ENCODE data around the gene SLC25A45.
A peak's percentile ranks its signal among the peaks of the same experiment; 100 is the strongest.
"Not testable (repeated sequence)": the region's sequence is repeated elsewhere in the genome, so short reads cannot be mapped to it uniquely, and the experiment has no call there.

Gene SLC25A45

DNA sequence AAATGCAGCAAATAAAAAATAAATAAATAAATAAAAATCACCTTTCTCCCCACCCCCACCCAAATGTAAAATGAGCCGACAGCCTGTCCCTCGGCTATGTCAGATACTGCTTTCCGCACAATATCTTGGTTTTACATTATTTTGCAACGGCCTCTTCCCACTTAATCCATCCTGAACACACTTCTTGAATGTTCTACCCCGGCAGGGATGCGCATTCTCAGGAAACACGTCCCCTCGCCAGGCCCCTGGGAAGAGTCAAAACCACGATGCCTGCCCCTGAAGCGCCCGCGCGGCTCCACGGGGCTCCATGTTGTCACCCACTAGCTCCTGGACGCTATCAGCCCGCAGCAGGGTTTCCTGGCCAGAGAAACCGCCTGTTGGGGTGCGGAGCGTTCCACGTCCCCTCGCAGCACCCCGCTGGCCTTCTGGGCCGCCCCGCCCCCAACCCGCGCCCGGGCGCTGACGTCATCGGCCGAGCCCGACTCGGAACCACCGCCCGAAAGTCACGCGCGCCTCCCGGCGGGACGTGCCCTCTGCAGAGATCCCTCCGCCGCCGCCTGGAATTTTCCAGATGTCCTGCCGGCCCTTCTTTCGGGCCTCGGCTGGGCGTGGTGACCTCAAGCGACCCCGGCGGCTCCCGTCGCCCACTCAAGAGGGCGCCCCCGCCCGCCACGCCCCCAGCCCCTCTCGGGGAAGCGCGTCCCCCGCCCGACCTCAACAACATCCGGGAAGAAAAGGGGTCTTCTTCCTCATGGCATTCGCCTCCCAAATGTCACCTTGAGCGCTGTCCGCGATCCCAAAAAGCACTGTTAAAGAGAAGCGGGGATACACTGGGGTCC lies 39.6 kb upstream of the SLC25A45 start:
- peak; percentile 92 for DNase-seq (ENCODE audit: low spot score)

DNA sequence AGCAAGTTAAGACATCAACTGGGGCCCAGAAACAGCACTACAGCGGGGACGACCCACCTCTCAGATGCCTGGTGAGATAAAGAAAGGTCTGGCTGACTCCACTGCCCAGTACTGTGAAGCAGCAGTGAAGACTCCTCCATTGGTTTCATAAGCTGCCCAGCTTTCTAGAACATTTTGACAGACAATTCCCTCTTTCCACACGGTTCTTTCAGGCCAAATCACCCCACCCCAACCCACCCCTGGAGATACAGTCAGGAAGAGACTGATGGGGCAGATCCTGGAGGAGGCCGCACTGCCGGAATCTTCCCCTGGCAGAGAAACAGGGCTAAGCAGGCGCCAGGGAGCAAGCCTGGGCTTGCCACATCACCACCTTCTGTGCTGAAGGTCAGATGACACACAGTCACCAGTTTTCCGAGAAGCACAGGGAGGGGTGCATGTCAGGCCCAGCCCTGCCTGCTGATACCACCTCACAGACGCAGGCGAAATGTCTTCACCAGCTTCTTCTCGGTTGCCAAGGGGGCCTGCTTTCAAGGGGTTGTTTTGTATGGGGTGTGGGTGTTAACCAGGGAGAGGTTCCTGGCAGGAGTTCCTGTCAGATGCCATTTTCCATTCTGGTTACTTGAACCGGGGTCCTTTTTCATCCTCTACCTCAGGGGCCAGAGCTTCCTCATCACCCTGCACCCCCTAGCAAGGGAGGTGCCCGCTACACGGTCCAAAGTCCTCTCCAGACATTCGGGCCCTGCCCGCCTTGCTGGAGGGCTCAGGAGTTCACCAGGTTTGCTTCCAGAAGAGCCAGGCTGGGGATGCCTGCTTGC lies 38.7 kb upstream of the SLC25A45 start:
- peak; percentile 88 for DNase-seq (ENCODE audit: low spot score)

DNA sequence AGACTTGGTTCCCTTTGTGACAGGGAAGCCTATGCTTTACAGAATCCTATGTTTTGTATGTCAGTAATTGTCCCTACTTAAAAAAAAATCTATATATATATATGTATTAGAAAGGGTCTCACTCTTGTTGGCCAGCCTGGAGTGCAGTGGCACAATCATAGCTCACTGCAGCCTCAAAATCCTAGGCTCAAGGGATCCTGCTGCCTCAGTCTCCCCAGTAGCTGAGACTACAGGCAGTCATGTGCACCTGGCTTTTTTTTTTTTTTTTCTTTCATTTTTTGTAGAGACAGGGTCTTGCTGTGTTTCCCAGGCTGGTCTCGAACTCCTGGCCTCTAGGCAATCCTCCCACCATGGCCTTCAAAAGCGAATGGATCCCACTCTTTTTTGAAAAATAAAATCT lies 38.1 kb upstream of the SLC25A45 start:
- DNase-seq (ENCODE audit: low spot score) = no peak

DNA sequence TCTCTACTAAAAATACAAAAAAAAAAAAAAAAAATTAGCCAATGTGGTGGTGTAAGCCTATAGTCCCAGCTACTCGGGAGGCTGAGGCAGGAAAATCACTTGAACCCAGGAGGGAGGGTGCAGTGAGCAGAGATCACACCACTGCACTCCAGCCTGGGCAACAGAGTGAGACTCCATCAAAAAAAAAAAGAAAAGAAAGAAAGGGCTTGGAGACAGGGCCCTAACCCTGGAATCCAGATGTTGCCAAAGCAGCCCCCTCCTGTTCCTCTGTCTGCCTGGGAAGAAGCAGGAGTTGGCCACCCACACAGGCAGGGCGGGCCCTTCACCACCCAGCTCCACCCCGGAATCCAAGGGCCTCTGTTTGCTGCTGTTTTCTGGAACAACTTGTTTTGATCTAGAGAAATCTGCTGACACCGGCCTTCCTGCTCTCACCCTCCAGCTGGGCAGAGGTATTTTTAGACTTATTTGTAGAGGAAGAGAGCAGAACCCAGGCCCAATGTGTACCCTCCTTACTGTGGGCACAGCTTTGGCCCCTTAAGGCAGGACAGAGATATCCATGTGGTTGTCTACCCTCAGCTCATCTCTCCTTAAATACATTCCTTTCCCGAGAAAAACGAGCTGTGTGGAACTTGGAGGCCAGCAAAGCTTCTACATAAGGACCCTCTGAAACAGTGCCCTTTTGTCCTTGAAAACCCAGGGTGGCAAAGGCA lies 37.5 kb upstream of the SLC25A45 start:
- peak; percentile 88 for DNase-seq (ENCODE audit: low spot score)

DNA sequence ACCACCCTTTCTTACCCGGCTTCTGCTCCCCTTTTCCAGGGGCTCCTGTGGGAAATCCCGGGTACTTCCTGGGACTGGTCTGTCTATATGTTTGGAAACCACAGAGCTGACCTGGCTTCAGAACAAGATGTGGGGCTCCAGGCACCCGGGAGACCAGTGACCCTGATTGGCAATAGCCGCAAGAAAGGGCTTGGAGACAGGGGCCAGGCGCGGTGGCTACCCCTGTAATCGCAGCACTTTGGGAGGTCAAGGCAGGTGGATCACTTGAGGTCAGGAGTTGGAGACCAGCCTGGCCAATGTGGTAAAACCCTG lies 37.0 kb upstream of the SLC25A45 start:
- no peak for DNase-seq (ENCODE audit: low spot score)

DNA sequence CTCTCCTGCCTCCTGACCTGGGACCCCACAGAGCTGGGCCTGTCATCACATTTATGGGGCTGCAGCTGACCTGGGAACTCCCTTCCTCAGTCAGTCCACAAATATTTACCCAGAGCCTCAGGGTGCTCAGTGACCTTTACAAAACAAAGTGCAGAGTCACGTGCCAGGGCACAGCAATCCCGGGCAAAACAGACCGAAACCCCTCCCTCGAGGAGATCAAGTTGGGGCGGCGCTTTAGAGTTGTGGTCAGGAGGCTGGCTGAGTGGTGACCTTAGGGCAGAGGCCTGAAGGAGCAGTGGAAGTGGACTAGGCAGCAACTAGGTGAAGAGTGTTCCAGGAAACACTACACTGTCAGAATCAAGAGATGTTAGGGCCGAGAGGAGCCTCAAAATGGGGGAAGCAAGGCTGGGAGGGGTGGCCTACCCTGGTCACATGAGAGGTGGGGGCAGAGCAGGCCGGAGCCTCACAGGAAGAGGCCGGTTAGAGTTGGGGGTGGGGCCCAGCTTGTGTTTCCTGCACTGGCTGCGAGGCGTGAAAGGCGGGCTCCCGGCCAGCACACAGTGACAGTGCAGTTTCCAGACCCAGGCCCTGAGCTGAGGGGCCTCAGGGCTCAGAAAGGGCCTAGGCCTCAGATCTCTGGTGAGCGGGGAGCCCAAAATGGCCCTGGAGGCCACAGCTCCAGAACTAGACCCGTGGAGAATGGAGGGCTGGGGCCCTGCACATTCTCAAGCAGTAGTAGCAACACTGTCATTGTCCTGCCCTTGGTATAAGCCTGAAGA lies 36.4 kb upstream of the SLC25A45 start:
- DNase-seq (ENCODE audit: low spot score) = peak; percentile 89

DNA sequence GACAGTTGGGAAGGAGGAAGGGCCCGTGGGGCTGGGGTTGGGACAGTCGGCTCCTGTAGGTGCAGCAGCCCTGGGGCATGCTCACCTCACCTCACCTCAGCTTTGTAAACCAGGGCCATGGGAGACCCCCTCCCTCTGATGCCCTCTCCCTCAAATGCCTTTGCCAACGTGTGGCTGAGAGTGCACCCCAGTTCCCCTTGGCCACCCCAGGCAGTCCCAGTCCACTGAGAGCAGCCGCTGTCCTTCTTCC lies 35.9 kb upstream of the SLC25A45 start:
- DNase-seq (ENCODE audit: low spot score) = no peak

DNA sequence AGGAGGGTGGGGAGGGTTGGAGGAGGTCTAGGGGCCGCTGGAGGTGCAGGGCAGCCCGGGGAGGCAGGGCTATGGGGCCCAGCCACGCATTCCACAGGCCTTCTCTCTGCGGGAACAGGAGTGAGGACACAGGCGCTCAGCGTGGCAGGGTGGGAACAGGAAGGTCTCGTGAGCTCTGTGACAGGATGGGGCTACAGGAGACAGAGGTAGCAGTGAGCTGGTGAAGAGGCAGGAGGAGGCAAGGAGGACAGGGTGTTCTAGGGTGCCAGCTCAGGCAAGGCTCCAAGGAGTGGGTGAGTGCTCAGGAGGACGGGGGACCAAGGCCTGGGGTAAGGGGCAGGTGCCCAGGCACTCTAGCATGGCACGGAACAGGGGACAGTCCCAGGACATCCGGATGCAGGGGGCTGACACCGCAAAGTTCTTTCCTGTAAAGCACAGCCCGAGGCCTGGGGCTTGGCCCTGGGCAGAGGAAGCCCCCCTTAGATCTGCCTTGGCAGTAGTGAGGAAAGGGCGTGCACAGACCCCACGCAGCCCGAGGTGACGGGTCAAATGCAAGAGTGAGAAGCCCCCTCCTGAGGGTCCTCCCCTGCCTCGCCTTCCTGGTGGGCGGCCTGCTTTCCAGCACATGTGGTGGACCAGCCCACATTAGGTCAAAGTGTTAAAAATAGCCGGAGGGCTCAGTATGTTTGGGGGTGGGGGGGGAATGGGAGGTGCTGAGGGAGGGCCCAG lies 35.4 kb upstream of the SLC25A45 start:
- peak; percentile 63 for DNase-seq (ENCODE audit: low spot score)

DNA sequence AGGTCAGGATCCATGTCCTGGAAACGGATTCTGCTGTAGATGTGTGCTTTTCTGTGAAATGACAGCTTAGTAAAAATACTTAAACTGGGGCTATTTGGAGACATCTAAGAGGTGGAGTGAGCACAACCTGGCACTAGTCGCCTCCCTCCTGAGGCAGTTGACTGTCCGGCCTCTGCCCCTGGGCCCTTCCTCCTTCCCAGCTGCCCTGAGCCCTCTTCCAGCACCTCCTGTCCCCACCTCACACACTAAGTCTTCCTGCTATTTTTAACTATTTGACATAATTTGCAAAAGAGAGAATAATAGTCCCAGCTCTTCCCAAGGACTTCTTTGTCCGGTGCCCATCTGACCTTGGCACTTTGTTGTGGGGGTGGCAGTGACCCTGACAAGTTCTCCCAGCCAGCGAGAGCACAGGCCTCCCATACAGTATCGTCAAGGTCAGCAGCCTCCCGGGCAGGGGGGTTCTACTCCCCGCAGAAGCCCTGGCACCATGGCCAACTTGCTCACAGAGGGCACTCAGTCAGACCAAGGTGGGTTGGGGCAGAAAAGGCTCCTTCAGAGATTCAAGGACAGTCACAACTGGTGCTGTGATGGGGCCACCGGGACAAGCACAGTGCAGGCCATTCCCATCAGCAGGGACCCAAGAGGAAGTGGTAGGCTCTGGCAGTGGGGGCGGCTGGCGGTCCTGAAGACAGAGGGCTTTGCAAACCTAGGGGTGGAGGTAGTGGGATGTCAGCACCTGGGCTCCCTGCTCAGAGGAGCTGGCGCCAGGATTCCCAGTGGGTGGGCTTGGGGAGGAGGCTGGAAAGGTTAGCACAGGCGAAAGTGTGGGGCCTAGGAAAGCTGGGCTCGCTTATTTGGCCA lies 34.6 kb upstream of the SLC25A45 start:
- no peak for DNase-seq (ENCODE audit: low spot score)

DNA sequence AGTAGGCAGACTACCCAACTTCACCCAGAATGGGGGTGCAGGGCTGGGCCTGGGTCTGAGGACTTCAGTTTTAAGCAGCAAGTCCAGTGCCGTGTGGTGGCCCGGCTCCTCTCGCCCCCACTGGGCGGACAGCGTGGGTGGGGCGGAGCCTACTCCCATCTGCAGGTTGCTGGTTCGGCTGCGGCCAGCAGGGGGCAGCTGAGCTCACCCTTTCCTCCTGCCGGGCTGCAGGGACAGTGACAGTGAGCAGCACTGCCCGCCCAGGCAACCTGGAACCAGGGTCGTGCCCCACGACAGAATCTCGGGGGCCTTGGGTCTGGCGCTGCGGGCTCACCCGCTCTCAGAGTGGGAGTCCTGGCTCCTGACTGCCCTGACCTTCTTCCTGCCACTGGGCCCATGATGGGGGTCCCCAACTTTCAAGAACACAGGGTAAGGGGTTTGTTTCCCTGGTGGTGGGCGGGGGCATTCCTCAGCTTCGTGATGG lies 33.9 kb upstream of the SLC25A45 start:
- peak; percentile 93 for DNase-seq (ENCODE audit: low spot score)

DNA sequence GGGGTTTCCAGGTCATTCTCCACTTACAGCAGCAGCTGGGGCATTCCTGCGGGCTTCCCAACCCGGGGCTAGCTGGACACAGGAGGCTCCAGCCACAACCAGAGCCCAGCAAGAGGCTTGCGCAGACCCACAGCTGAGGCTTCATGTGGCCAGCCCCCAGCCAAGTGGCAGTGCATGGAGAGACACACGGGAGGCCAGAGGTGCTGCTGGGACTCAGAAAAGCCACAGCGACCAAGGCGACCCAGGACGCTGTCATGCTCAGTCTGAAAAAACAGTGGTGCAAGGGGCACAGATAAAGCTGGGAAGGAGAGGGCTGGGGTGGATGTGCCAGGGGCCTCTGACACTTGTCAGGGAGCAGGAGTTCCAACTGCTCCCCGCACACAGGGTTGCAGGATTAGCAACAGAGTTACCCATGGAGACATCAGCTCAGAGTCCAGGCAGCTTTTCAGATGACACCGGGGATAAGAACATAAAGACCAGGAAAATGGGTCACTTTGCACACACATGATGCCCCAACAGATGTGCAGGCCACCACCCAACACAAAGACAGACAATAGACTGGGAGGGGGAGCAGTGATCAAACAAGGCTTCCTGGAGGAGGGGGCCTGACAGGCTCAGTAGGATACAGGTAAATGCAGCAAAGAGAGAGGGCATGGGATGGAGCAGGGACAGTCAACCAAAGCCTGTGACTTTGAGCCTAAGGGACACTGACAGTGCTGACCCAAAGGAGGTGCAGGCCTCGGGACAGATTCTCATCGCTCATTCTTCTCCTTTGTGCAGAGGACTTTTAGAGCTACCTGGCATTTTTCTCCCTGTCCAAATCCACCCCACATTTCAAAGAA lies 33.3 kb upstream of the SLC25A45 start:
- no peak for DNase-seq (ENCODE audit: low spot score)

DNA sequence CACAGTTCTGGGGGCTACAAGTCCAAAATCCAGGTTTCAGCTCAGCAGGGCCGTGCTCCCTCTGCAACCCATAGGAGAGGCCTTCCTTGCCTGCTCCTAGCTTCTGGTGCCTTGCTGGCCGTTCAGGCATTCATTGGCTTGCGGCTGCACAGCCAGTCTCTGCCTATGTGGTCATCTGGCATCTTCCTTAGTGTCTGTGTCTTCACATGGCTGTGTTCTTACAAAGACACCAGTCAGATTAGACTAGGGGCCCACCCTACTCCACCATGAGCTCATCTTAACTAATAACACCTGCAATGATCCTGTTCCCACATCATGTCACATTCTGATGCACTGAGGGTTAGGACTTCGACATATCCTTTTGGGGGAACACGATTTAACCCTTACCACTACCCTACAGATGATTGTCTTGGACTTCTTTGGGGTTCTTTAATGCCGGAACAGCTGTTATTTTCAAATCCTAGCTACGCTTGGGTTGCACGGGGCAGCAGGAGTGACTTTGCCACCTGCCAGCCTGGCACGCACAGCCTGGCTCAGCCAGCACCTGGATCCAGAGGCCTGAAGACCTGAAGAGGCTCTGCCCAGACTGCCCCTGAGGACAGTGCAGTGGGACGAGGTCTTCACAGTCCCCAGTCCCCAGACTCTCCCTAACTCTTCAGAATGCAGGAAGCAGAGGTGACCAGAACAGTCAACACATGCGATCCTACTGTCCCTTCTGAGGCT lies 32.5 kb upstream of the SLC25A45 start:
- DNase-seq (ENCODE audit: low spot score) = peak; percentile 43

DNA sequence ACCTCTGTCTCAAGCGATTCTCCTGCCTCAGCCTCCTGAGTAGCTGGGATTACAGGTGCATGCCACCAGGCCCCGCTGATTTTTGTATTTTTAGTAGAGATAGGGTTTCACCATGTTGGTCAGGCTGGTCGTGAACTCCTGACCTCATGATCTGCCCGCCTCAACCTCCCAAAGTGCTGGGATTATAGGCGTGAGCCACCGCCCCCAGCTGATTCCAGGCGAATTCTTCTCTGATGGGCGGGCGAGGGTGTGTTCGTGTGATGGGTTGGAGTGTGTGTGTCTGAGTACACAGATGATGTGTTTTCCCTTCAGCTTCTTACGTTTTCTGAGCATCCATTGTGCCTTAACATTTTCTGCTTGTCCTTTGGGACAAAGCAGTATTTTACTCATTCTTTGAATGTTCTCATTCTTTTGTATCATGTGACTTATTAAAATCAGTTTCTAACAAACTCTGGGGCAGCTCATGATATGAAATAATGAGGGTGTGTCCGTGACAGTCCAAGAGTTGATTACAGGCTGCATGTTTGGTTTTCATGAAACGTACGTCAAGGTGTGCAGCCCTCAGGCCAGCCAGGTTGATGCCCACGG lies 30.7 kb upstream of the SLC25A45 start:
- DNase-seq (ENCODE audit: low spot score) = not testable (repeated sequence)

DNA sequence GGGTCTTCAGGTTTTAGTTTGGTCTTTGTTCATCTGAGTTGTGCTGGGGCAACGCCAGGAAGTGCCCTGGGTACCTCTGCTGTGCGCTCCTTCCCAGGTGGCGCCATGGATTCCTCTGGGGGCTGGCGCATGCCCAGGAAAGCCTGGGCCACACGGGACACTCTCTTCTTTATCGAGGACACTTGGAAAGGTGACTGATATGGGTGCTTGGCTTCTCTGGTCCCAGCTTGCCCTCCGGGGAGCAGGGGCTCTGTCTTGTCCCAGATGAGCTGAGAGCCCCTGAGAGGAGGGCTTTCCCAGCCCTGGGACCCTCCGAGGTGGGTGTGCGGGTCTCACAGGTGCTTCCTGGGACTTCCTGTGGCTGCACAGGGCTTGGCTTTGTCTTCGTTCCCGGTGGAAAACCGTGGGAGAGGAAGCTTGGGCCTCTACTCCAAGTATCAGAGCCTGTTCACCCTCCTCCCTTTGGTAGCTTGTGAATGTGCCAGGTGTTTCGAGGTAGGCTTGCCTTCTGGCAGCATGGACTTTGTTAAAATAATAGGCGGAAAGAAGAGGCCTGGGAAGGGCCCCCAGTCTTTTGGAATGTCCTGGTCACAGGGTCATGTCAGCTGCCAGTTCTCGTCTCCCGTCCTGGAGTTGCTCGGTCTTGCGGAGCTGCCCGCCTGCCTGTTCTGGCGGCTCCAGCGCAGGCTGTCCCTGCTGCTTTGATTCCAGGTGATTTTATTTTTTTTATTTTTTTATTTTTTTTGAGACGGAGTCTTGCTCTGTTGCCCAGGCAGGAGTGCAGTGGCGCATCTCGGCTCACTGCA lies 30.0 kb upstream of the SLC25A45 start:
- no peak for DNase-seq (ENCODE audit: low spot score)

DNA sequence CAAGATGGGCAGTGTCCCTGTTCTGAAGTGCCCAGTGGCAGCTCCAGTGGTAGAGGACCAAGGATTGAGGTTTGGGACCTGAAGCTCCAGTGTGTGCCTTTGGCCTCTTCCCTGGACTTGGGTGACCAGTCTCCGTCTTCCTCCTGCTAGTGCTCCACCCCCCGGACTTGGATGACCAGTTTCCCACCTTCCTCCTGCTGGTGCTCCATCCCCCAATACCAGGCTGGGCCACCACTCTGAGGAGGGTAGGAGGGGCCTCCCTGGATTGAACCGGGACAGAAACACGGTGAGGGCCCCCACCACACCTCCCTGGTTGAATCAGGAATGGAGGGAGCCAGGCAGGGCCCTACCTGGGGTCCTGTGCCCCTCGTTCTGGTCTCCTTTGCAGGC lies 29.2 kb upstream of the SLC25A45 start:
- DNase-seq (ENCODE audit: low spot score) = no peak

DNA sequence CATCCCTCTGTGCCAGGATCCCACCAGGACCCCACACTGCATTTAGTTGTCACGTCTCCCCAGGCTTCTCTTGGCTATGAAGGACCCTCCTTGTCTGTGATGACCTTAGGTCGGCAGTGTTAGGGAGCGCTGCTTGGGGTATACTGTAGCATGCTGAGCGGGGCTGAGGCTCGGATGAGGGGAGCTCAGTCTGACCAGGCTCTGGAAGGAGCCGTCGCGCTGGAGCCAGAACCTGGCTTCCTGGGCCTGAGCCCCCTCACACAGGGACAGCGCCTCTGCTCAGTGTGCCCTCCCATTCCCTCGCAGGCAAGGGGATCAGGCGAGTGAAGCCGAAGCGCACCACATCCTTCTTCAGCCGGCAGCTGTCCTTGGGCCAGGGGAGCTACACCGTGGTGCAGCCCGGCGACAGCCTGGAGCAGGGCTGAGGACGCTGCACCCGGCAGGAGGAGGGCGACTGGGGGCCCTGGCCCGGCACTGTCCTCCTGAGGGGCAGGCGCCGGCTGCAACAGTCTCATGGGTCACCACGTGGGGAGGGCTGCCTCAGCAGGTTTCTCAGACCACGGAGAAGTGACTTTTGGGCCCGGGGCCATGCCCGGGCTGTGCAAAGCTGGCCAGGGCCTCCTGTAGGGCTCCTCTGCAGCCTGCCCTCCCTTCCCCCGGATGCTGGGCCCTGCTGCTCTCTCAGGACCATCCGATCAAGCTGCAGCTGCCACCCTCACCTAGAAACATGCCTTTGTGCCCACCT lies 28.7 kb upstream of the SLC25A45 start:
- DNase-seq (ENCODE audit: low spot score) = no peak

Data from GM03348 (cell line).